HepG2 (cell line): ENCODE results near the gene TRMT10C. TPM values are rescaled to one million over a fixed set of nuclear protein-coding genes. Genes with fewer than 3 reads are reported as not detected.

Source experiments
- CREM ChIP-seq, 2 experiments: sonication (generic) in 1 of 2; formaldehyde crosslinking in 1 of 2; IDR thresholded peaks; 2 replicates each; pipeline versions ENCODE4 v1.4.0 to v1.6.1; 2016 to 2020; ENCODE audit warnings: antibody characterized with exemption in 1 of 2, mild to moderate bottlenecking in 1 of 2, missing genetic modification reagents in 1 of 2
- DMAP1 ChIP-seq: IDR thresholded peaks from 2 replicates; pipeline ENCODE4 v1.6.1; 2016
- DPF2 ChIP-seq: sonication (generic); formaldehyde crosslinking; IDR thresholded peaks from 2 replicates; pipeline ENCODE4 v1.4.0; 2020; ENCODE audit warnings: mild to moderate bottlenecking, low read depth, missing genetic modification reagents, borderline replicate concordance
- FOSL2 ChIP-seq: sonication (generic); formaldehyde crosslinking; IDR thresholded peaks from 2 replicates; pipeline ENCODE4 v1.4.0; 2020; ENCODE audit warnings: missing genetic modification reagents
- GABPB1 ChIP-seq: IDR thresholded peaks from 2 replicates; pipeline ENCODE4 v1.6.1; 2016; ENCODE audit warnings: mild to moderate bottlenecking, missing genetic modification reagents, moderate library complexity, missing compliant biosample characterization
- IRF2 ChIP-seq: IDR thresholded peaks from 2 replicates; pipeline ENCODE4 v1.6.1; 2018; ENCODE audit warnings: missing genetic modification reagents, missing compliant biosample characterization
- KDM1A ChIP-seq: IDR thresholded peaks from 2 replicates; pipeline ENCODE4 v1.6.1; 2016; ENCODE audit warnings: missing compliant biosample characterization
- MAFK ChIP-seq, 2 experiments: IDR thresholded peaks in 1 of 2; conservative IDR thresholded peaks in 1 of 2; 2 replicates each; pipeline ENCODE4 v1.6.1; 2011; ENCODE audit warnings: improper control_type of control experiment in 2 of 2, low read length in 2 of 2
- MED8 ChIP-seq: sonication (generic); formaldehyde crosslinking; IDR thresholded peaks from 2 replicates; pipeline ENCODE4 v1.8.1; 2023; ENCODE audit warnings: mild to moderate bottlenecking, missing genetic modification reagents; ENCODE audit not compliant: insufficient replicate concordance
- MIXL1 ChIP-seq: IDR thresholded peaks from 2 replicates; pipeline ENCODE4 v1.6.1; 2016
- MYC ChIP-seq: sonication (generic); formaldehyde crosslinking; IDR thresholded peaks from 2 replicates; pipeline ENCODE4 v1.9.0; 2021; ENCODE audit warnings: missing genetic modification reagents, borderline replicate concordance
- NFKB2 ChIP-seq: sonication (generic); formaldehyde crosslinking; IDR thresholded peaks from 2 replicates; pipeline ENCODE4 v1.4.0; 2020; ENCODE audit warnings: missing genetic modification reagents, borderline replicate concordance
- NONO ChIP-seq, 2 experiments: fragments of 450-650 bp in 1 of 2; sonication (generic) in 1 of 2; formaldehyde crosslinking in 1 of 2; IDR thresholded peaks in 1 of 2; conservative IDR thresholded peaks in 1 of 2; 2 replicates each; pipeline versions ENCODE4 v1.6.1 to v1.8.0; 2017 to 2022; ENCODE audit warnings: mild to moderate bottlenecking in 1 of 2, missing genetic modification reagents in 1 of 2, moderate library complexity in 1 of 2
- POLR2AphosphoS5 ChIP-seq: IDR thresholded peaks from 2 replicates; pipeline ENCODE4 v1.6.1; 2012; ENCODE audit warnings: low read depth, low read length
- RBM39 ChIP-seq: fragments of 200-400 bp; formaldehyde crosslinking; IDR thresholded peaks from one replicate; pipeline ENCODE4 v1.6.1; 2018; ENCODE audit warnings: antibody characterized with exemption, mild to moderate bottlenecking, low read depth, low read length; ENCODE audit not compliant: poor library complexity, severe bottlenecking
- U2AF2 ChIP-seq: fragments of 200-400 bp; formaldehyde crosslinking; IDR thresholded peaks from 2 replicates; pipeline ENCODE4 v1.6.1; 2017; ENCODE audit warnings: low read depth, mild to moderate bottlenecking, low read length
- ZNF143 ChIP-seq: sonication (generic); formaldehyde crosslinking; IDR thresholded peaks from 2 replicates; pipeline ENCODE4 v1.4.0; 2020; ENCODE audit warnings: missing genetic modification reagents
- ZNF530 ChIP-seq: sonication (generic); formaldehyde crosslinking; IDR thresholded peaks from 2 replicates; pipeline ENCODE4 v1.5.0; 2020; ENCODE audit warnings: low read depth, mild to moderate bottlenecking, missing genetic modification reagents
- ZNF557 ChIP-seq: sonication (generic); formaldehyde crosslinking; IDR thresholded peaks from 2 replicates; pipeline ENCODE4 v1.4.0; 2020; ENCODE audit warnings: missing genetic modification reagents
- ZNF563 ChIP-seq: sonication (generic); formaldehyde crosslinking; IDR thresholded peaks from 2 replicates; pipeline ENCODE4 v1.8.0; 2022; ENCODE audit warnings: mild to moderate bottlenecking, moderate library complexity, missing genetic modification reagents
- ZNF564 ChIP-seq: sonication (generic); formaldehyde crosslinking; IDR thresholded peaks from 2 replicates; pipeline ENCODE4 v1.8.1; 2023; ENCODE audit warnings: mild to moderate bottlenecking, missing genetic modification reagents
- ZNF616 ChIP-seq: sonication (generic); formaldehyde crosslinking; IDR thresholded peaks from 2 replicates; pipeline ENCODE4 v1.5.0; 2020; ENCODE audit warnings: low read depth, mild to moderate bottlenecking, missing genetic modification reagents
- ZNF777 ChIP-seq: sonication (generic); formaldehyde crosslinking; IDR thresholded peaks from 2 replicates; pipeline ENCODE4 v1.4.0; 2020; ENCODE audit warnings: missing genetic modification reagents
- ZSCAN21 ChIP-seq: sonication (generic); formaldehyde crosslinking; IDR thresholded peaks from 2 replicates; pipeline ENCODE4 v1.8.0; 2022; ENCODE audit warnings: mild to moderate bottlenecking, missing genetic modification reagents, moderate library complexity, borderline replicate concordance
- polyA plus RNA-seq, 8 experiments: library from polyadenylated mRNA; depleted of rRNA in 3 of 8; stranded (reverse) in 7 of 8; unstranded in 1 of 8; fragments of >200 nt; fragmentation: Illumina TruSeq in 4 of 8; extraction: Trizol in 4 of 8; gene quantifications; 2 replicates each; pipeline versions ENCODE4 v1.2.1 to v1.2.3, GENCODE V29; 2011 to 2016; ENCODE audit warnings: low read depth in 4 of 8, missing spikeins in 1 of 8, mixed read lengths in 1 of 8; ENCODE audit not compliant: insufficient read depth in 1 of 8
- total RNA-seq, 5 experiments: library from RNA; depleted of rRNA; stranded (reverse); fragments of >200 nt; fragmentation: Illumina TruSeq; extraction: Trizol; gene quantifications; 2 replicates each; pipeline ENCODE4 v1.2.3, GENCODE V29; 2016; ENCODE audit warnings: low read depth in 1 of 5
- TF ChIP-seq, protein P1 (sequence below): sonication (generic); formaldehyde crosslinking; IDR thresholded peaks from 2 replicates; pipeline ENCODE4 v1.4.0; 2020; ENCODE audit warnings: missing genetic modification reagents, borderline replicate concordance
- TF ChIP-seq, protein P2 (sequence below): sonication (generic); formaldehyde crosslinking; IDR thresholded peaks from 2 replicates; pipeline ENCODE4 v1.5.1; 2020; ENCODE audit warnings: mild to moderate bottlenecking, missing genetic modification reagents, moderate library complexity

The TRMT10C gene
- total and polyA plus RNA-seq, 2 of the 13 experiments (the other 11 are each of a cell fraction or from before 2014, with no cell fraction given): 10.8 to 39.2 TPM

DNA sequence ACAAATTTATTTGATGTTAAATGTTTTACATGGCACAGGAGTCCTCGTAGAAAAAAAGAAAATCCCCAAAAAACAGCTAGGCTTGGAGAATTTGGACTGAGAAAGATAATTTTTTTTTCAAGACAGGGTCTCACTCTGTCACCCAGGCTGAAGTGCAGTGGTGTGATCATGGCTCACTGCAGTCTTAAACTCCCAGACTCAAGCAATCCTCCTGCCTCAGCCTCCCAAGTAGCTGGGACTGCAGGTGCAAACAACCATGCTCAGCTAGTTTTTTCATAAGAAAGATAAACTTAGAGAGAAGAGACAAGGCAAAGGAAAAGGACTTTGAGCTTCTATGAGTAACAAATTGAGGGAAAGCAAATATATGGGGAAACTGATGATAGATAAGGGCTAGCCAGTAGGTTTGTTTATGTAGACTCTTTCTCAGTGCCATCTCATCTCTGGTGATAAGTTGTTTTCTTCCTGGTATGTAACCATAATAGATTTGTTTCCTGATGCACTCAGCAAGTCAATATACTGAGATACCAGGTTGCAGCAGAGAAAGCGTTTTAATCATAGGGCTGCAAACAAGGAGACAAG lies 13.1 kb upstream of the TRMT10C start (continued):
- TF ChIP-seq, protein P1, sequence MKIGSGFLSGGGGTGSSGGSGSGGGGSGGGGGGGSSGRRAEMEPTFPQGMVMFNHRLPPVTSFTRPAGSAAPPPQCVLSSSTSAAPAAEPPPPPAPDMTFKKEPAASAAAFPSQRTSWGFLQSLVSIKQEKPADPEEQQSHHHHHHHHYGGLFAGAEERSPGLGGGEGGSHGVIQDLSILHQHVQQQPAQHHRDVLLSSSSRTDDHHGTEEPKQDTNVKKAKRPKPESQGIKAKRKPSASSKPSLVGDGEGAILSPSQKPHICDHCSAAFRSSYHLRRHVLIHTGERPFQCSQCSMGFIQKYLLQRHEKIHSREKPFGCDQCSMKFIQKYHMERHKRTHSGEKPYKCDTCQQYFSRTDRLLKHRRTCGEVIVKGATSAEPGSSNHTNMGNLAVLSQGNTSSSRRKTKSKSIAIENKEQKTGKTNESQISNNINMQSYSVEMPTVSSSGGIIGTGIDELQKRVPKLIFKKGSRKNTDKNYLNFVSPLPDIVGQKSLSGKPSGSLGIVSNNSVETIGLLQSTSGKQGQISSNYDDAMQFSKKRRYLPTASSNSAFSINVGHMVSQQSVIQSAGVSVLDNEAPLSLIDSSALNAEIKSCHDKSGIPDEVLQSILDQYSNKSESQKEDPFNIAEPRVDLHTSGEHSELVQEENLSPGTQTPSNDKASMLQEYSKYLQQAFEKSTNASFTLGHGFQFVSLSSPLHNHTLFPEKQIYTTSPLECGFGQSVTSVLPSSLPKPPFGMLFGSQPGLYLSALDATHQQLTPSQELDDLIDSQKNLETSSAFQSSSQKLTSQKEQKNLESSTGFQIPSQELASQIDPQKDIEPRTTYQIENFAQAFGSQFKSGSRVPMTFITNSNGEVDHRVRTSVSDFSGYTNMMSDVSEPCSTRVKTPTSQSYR (CRISPR knock-in tag): no peak
- TF ChIP-seq POLR2AphosphoS5: no peak
- TF ChIP-seq GABPB1 (CRISPR knock-in tag): no peak
- no peak for TF ChIP-seq MED8 (CRISPR knock-in tag)
- no peak for TF ChIP-seq MYC (CRISPR knock-in tag)
- no peak for TF ChIP-seq MAFK (conservative IDR thresholded peaks at IDR 0.05 in 1 of 2, IDR thresholded peaks at IDR 0.05 in 1 of 2; ENCODE audit: low read length in 2 of 2)
- TF ChIP-seq, protein P2, sequence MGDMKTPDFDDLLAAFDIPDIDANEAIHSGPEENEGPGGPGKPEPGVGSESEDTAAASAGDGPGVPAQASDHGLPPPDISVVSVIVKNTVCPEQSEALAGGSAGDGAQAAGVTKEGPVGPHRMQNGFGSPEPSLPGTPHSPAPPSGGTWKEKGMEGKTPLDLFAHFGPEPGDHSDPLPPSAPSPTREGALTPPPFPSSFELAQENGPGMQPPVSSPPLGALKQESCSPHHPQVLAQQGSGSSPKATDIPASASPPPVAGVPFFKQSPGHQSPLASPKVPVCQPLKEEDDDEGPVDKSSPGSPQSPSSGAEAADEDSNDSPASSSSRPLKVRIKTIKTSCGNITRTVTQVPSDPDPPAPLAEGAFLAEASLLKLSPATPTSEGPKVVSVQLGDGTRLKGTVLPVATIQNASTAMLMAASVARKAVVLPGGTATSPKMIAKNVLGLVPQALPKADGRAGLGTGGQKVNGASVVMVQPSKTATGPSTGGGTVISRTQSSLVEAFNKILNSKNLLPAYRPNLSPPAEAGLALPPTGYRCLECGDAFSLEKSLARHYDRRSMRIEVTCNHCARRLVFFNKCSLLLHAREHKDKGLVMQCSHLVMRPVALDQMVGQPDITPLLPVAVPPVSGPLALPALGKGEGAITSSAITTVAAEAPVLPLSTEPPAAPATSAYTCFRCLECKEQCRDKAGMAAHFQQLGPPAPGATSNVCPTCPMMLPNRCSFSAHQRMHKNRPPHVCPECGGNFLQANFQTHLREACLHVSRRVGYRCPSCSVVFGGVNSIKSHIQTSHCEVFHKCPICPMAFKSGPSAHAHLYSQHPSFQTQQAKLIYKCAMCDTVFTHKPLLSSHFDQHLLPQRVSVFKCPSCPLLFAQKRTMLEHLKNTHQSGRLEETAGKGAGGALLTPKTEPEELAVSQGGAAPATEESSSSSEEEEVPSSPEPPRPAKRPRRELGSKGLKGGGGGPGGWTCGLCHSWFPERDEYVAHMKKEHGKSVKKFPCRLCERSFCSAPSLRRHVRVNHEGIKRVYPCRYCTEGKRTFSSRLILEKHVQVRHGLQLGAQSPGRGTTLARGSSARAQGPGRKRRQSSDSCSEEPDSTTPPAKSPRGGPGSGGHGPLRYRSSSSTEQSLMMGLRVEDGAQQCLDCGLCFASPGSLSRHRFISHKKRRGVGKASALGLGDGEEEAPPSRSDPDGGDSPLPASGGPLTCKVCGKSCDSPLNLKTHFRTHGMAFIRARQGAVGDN: no peak
- no peak for TF ChIP-seq ZSCAN21 (CRISPR knock-in tag)
- TF ChIP-seq ZNF143 (CRISPR knock-in tag): no peak
- no peak for TF ChIP-seq U2AF2
- TF ChIP-seq ZNF530 (CRISPR knock-in tag): no peak
- no peak for TF ChIP-seq RBM39
- TF ChIP-seq CREM (IDR thresholded peaks at IDR 0.05): peak; percentile 29; the same call in 1 of the 2 replicates
- no peak for TF ChIP-seq CREM (CRISPR knock-in tag; IDR thresholded peaks at IDR 0.05)
- no peak for TF ChIP-seq KDM1A (CRISPR knock-in tag)
- no peak for TF ChIP-seq ZNF563 (CRISPR knock-in tag)
- TF ChIP-seq ZNF564 (CRISPR knock-in tag): no peak
- TF ChIP-seq MIXL1: peak; percentile 32; the same call in 1 of the 2 replicates
- TF ChIP-seq DMAP1 (CRISPR knock-in tag): no peak
- no peak for TF ChIP-seq ZNF777
- TF ChIP-seq DPF2: 0 out of 2 replicates have a peak, but pooled peaks have one; percentile 66
- TF ChIP-seq FOSL2 (CRISPR knock-in tag): peak; percentile 57
- no peak for TF ChIP-seq ZNF557
- no peak for TF ChIP-seq ZNF616
- TF ChIP-seq NONO (IDR thresholded peaks at IDR 0.05): no peak
- no peak for TF ChIP-seq NONO (CRISPR knock-in tag; conservative IDR thresholded peaks at IDR 0.05)
- no peak for TF ChIP-seq IRF2
- no peak for TF ChIP-seq NFKB2 (CRISPR knock-in tag)
